Skeletal muscle satellite cell (primary cell): Measurements from ENCODE around the gene NFKBIE. TPM values are rescaled to one million over a fixed set of nuclear protein-coding genes. Genes with fewer than 3 reads are reported as not detected.

Experiments
- H3K27me3 ChIP-seq: 2 replicates; pipeline ENCODE4 v1.7.0; 2013; ENCODE audit warnings: low read length; ENCODE audit not compliant: control insufficient read depth, insufficient read depth
- H3K36me3 ChIP-seq: 2 replicates; pipeline ENCODE4 v1.7.0; 2013; ENCODE audit warnings: mild to moderate bottlenecking, control low read depth, low read length; ENCODE audit not compliant: insufficient read depth
- H3K4me1 ChIP-seq: 2 replicates; pipeline ENCODE4 v1.7.0; 2013; ENCODE audit warnings: low read length; ENCODE audit not compliant: control insufficient read depth, insufficient read depth
- H3K4me2 ChIP-seq: 2 replicates; pipeline ENCODE4 v1.7.0; 2013; ENCODE audit warnings: mild to moderate bottlenecking, low read length
- H3K4me3 ChIP-seq: 2 replicates; pipeline ENCODE4 v1.7.0; 2013; ENCODE audit warnings: low read length
- H3K9ac ChIP-seq: 2 replicates; pipeline ENCODE4 v1.7.0; 2013; ENCODE audit warnings: mild to moderate bottlenecking, low read depth, low read length, moderate library complexity
- H3K9me3 ChIP-seq: replicated peaks from 2 replicates; pipeline ENCODE4 v1.7.0; 2013; ENCODE audit warnings: mild to moderate bottlenecking, control low read depth, low read length
- small RNA-seq: library from RNA; depleted of rRNA; stranded (forward); fragments of <200 nt; gene quantifications from one replicate; pipeline ENCODE3, GENCODE V24; 2012

Gene NFKBIE

GRCh38 chr6:44219815-44220784 lies 45.3 kb downstream of the NFKBIE start:
- peak overlapping the region; percentile 50 for H3K4me2 ChIP-seq
- no peaks in the 10 kb centered on the region for H3K9me3 ChIP-seq
- peak overlapping the region; percentile 41 for H3K4me3 ChIP-seq
- peaks cover 72% of the 10 kb centered on the region for H3K4me1 ChIP-seq
- no peaks in the 10 kb centered on the region for H3K27me3 ChIP-seq
- H3K9ac ChIP-seq, result no peak overlapping the region
- H3K36me3 ChIP-seq, result no peaks in the 10 kb centered on the region

GRCh38 chr6:44219053-44219814 lies 46.1 kb downstream of the NFKBIE start:
- Histone ChIP-seq H3K27me3 (no peaks in the 10 kb centered on the region), H3K4me2 (peak overlapping the region; percentile 83), H3K36me3 (no peaks in the 10 kb centered on the region), H3K4me1 (peaks cover 63% of the 10 kb centered on the region), H3K9ac (peak overlapping the region; percentile 54), H3K4me3 (peak overlapping the region; percentile 64), H3K9me3 (no peaks in the 10 kb centered on the region)

GRCh38 chr6:44217332-44218143 lies 47.8 kb downstream of the NFKBIE start:
- Histone ChIP-seq H3K4me1 (peaks cover 53% of the 10 kb centered on the region), H3K9me3 (no peaks in the 10 kb centered on the region), H3K9ac (no peak overlapping the region), H3K36me3 (no peaks in the 10 kb centered on the region), H3K4me2 (peak overlapping the region; percentile 67), H3K27me3 (no peaks in the 10 kb centered on the region), H3K4me3 (peak overlapping the region; percentile 19)

DNA sequence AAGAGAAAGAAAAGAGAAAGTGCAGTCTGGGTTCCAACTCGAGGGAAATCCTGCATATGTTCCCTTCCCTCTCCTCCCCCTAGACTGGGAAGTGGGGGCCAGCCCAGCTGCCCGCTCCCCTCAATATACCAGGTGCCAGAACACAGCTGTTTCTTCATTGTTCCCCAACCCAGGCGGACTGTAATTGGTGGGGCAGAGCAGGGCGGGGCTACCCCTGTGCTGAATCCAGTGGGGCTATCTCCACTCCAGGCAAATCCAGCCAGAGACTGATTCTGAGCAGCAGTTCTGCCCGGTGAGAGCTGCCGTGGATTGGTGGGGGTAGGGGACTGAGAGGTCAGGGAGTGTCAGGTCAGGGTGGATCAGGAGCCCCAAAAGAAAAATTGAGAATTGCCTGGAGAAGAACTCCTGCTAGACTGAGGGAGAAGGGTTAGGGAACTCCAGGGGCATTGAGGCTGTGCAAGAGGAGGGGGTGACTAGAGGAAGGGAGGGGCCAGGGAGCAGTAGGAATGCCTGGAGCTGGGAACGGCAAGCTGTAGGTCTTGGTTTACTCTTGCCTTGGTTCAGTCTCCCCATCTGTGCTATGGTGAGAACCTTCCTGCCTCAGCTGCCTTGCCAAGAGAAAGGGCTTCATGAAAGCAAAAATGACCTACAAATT lies 48.5 kb downstream of the NFKBIE start, which contains the start of gene MYMX:
Gene MYMX, plus strand, starts transcription at position 250 of the 655 bp plus-strand sequence. CDS start 546 bp downstream, outside the sequence.
- peaks cover 45% of the 10 kb centered on the region for H3K4me1 ChIP-seq

DNA sequence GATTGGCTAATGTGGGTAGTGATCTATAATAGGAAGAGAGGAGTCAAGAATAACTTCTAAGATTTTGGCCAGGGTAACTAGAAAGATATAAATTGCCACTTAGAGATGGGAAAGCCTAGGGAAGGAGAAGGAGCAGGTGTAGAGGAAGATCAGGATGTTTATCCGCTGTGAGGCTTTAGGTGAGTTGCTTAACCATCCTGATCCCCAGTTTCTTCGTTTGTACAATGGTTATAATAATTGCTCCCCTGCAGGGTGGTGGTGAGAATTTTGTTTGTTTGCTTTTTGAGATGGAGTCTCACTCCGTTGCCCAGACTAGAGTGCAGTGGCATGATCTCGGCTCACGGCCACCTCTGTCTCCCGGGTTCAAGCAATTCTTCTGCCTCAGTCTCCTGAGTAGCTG lies 51.0 kb downstream of the NFKBIE start:
- Histone ChIP-seq H3K36me3 (no peaks in the 10 kb centered on the region), H3K4me2 (no peak overlapping the region), H3K27me3 (no peaks in the 10 kb centered on the region), H3K4me3 (no peak overlapping the region), H3K4me1 (peaks cover 29% of the 10 kb centered on the region), H3K9ac (no peak overlapping the region), H3K9me3 (no peaks in the 10 kb centered on the region)

More for the DNA sequence above, 48.5 kb downstream of the NFKBIE start, which contains the start of gene MYMX:
- H3K4me2 ChIP-seq, result peak within 1 kb of the TSS; percentile 67
- peak within 1 kb of the TSS; percentile 19 for H3K4me3 ChIP-seq
- no peaks in the 10 kb centered on the region for H3K9me3 ChIP-seq
- H3K27me3 ChIP-seq, result no peaks in the 10 kb centered on the region
- H3K36me3 ChIP-seq, result no peaks in the 10 kb centered on the region
- peak within 1 kb of the TSS; percentile 37 for H3K9ac ChIP-seq

- H3K9ac ChIP-seq, result no peak overlapping the region
- no peak overlapping the region for H3K4me2 ChIP-seq
- no peaks in the 10 kb centered on the region for H3K4me1 ChIP-seq
- H3K4me3 ChIP-seq, result no peak overlapping the region
- H3K27me3 ChIP-seq, result peaks cover 2% of the 10 kb centered on the region
- H3K36me3 ChIP-seq, result no peaks in the 10 kb centered on the region
- no peaks in the 10 kb centered on the region for H3K9me3 ChIP-seq
These were observed 54.1 kb downstream of the NFKBIE start for GRCh38 chr6:44211284-44211683.

Small RNAs within 50 kb of the gene (small RNA-seq; reads per million reads assigned to genes)
- gene RN7SL811P, result not detected
